Mammary epithelial cell (primary cell): ENCODE results near the gene NBEA.

ENCODE experiments used
- CTCF ChIP-seq, 2 donors: IDR thresholded peaks in 1 of 2; conservative IDR thresholded peaks in 1 of 2; 2 replicates each; pipeline ENCODE4 v1.5.1; 2011 to 2012; ENCODE audit warnings: inconsistent platforms in 2 of 2, low read length in 2 of 2, mild to moderate bottlenecking in 2 of 2, control low read depth in 1 of 2, low read depth in 1 of 2; ENCODE audit not compliant: insufficient read depth in 1 of 2; ENCODE audit errors: extremely low read depth in 1 of 2
- EZH2 ChIP-seq: IDR thresholded peaks from 2 replicates; pipeline ENCODE4 v1.6.1; 2012; ENCODE audit warnings: low read length, inconsistent platforms, borderline replicate concordance

- no peak for TF ChIP-seq CTCF (conservative IDR thresholded peaks at IDR 0.05 in 1 of 2, IDR thresholded peaks at IDR 0.05 in 1 of 2; ENCODE audit: extremely low read depth in 1 of 2, insufficient read depth in 1 of 2, low read depth in 1 of 2, low read length in 2 of 2)
- TF ChIP-seq EZH2, result no peak
Measured at GRCh38 chr13:35599384-35599783, 657.3 kb downstream of the NBEA start.
